ENCODE data around the gene CACNA1D. TPM values are rescaled to one million over a fixed set of nuclear protein-coding genes. Genes with fewer than 3 reads are reported as not detected.

The CACNA1D gene
- polyA plus RNA-seq, 1 donor (not counting 4 experiments of a cell fraction or from before 2014, with no cell fraction given) = 0.20 TPM

- dilution Hi-C loops (cut with MboI; ENCODE audit: extremely low pct_ligation_motif_present, low sequenced_read_pairs) = no loop called here
- Histone ChIP-seq H3K9me1 (ENCODE audit: control insufficient read depth, extremely low read depth, insufficient read depth, low read length) (no peaks in the 10 kb centered on the region), H2AFZ (ENCODE audit: control insufficient read depth, low read length) (no peak overlapping the region), H3K4me2 (ENCODE audit: control insufficient read depth, extremely low read depth, insufficient read depth, low read depth, low read length) (no peak overlapping the region), H3K27ac (ENCODE audit: control insufficient read depth, insufficient read depth, low read length) (no peak overlapping the region), H3K4me3 (ENCODE audit: control insufficient read depth in 2 of 3, extremely low read depth in 1 of 3, insufficient read depth in 2 of 3, low read depth in 1 of 3, low read length in 3 of 3) (no peak overlapping the region), H4K20me1 (ENCODE audit: control insufficient read depth, extremely low read depth, insufficient read depth, low read length) (no peaks in the 10 kb centered on the region), H3K4me1 (ENCODE audit: control insufficient read depth, extremely low read depth, insufficient read depth, low read length) (no peaks in the 10 kb centered on the region), H3K36me3 (ENCODE audit: control insufficient read depth in 2 of 2, extremely low read depth in 1 of 2, insufficient read depth in 2 of 2, low read length in 2 of 2) (no peaks in the 10 kb centered on the region), H3K9me3 (ENCODE audit: control insufficient read depth, low read depth, low read length) (no peaks in the 10 kb centered on the region), H3K79me2 (ENCODE audit: control insufficient read depth, insufficient read depth, low read length) (no peaks in the 10 kb centered on the region), H3K27me3 (ENCODE audit: control insufficient read depth, extremely low read depth, insufficient read depth, low read length) (no peaks in the 10 kb centered on the region), H3K9ac (ENCODE audit: control insufficient read depth, extremely low read depth, insufficient read depth, low read length) (no peak overlapping the region)
- no peak for FAIRE-seq
- TF ChIP-seq EZH2 (IDR thresholded peaks at IDR 0.05; ENCODE audit: low read length) = no peak
- no peak for DNase-seq (ENCODE audit: low read depth, low spot score)
Observed at GRCh38 chr3:53775018-53775417, 280.6 kb downstream of the CACNA1D start.

- H3K9me3 ChIP-seq (ENCODE audit: control insufficient read depth, low read depth, low read length) = no peaks in the 10 kb centered on the region
- no peak for FAIRE-seq
- no peak for TF ChIP-seq EZH2 (IDR thresholded peaks at IDR 0.05; ENCODE audit: low read length)
- TF ChIP-seq CTCF (optimal IDR thresholded peaks at IDR 0.05 in 1 of 3, IDR thresholded peaks at IDR 0.05 in 1 of 3, conservative IDR thresholded peaks at IDR 0.05 in 1 of 3; ENCODE audit: extremely low read depth in 1 of 3, insufficient read depth in 2 of 3, low read length in 3 of 3) = no peak
- dilution Hi-C loops (cut with MboI; ENCODE audit: extremely low pct_ligation_motif_present, low sequenced_read_pairs) = no loop called here
- H2AFZ ChIP-seq (ENCODE audit: control insufficient read depth, low read length) = no peak overlapping the region
- no peak for DNase-seq (ENCODE audit: low read depth, low spot score)
- no peak overlapping the region for H3K4me2 ChIP-seq (ENCODE audit: control insufficient read depth, extremely low read depth, insufficient read depth, low read depth, low read length)
- H3K79me2 ChIP-seq (ENCODE audit: control insufficient read depth, insufficient read depth, low read length) = no peaks in the 10 kb centered on the region
- no peak overlapping the region for H3K27ac ChIP-seq (ENCODE audit: control insufficient read depth, insufficient read depth, low read length)
- no peaks in the 10 kb centered on the region for H3K9me1 ChIP-seq (ENCODE audit: control insufficient read depth, extremely low read depth, insufficient read depth, low read length)
- H4K20me1 ChIP-seq (ENCODE audit: control insufficient read depth, extremely low read depth, insufficient read depth, low read length) = no peaks in the 10 kb centered on the region
- no peak overlapping the region for H3K4me3 ChIP-seq (ENCODE audit: control insufficient read depth in 2 of 3, extremely low read depth in 1 of 3, insufficient read depth in 2 of 3, low read depth in 1 of 3, low read length in 3 of 3)
- H3K9ac ChIP-seq (ENCODE audit: control insufficient read depth, extremely low read depth, insufficient read depth, low read length) = no peak overlapping the region
- no peaks in the 10 kb centered on the region for H3K36me3 ChIP-seq (ENCODE audit: control insufficient read depth in 2 of 2, extremely low read depth in 1 of 2, insufficient read depth in 2 of 2, low read length in 2 of 2)
- no peaks in the 10 kb centered on the region for H3K4me1 ChIP-seq (ENCODE audit: control insufficient read depth, extremely low read depth, insufficient read depth, low read length)
- H3K27me3 ChIP-seq (ENCODE audit: control insufficient read depth, extremely low read depth, insufficient read depth, low read length) = no peaks in the 10 kb centered on the region
Observed at GRCh38 chr3:53775834-53776251, 281.4 kb downstream of the CACNA1D start.

GRCh38 chr3:53776494-53777101 is 282.2 kb downstream of the CACNA1D start:
- Histone ChIP-seq H3K9me1 (ENCODE audit: control insufficient read depth, extremely low read depth, insufficient read depth, low read length) (no peaks in the 10 kb centered on the region), H3K9me3 (ENCODE audit: control insufficient read depth, low read depth, low read length) (no peaks in the 10 kb centered on the region), H3K4me1 (ENCODE audit: control insufficient read depth, extremely low read depth, insufficient read depth, low read length) (no peaks in the 10 kb centered on the region), H3K4me3 (ENCODE audit: control insufficient read depth in 2 of 3, extremely low read depth in 1 of 3, insufficient read depth in 2 of 3, low read depth in 1 of 3, low read length in 3 of 3) (no peak overlapping the region), H2AFZ (ENCODE audit: control insufficient read depth, low read length) (no peak overlapping the region), H3K27ac (ENCODE audit: control insufficient read depth, insufficient read depth, low read length) (no peak overlapping the region), H3K27me3 (ENCODE audit: control insufficient read depth, extremely low read depth, insufficient read depth, low read length) (no peaks in the 10 kb centered on the region), H3K9ac (ENCODE audit: control insufficient read depth, extremely low read depth, insufficient read depth, low read length) (no peak overlapping the region), H4K20me1 (ENCODE audit: control insufficient read depth, extremely low read depth, insufficient read depth, low read length) (no peaks in the 10 kb centered on the region), H3K36me3 (ENCODE audit: control insufficient read depth in 2 of 2, extremely low read depth in 1 of 2, insufficient read depth in 2 of 2, low read length in 2 of 2) (no peaks in the 10 kb centered on the region), H3K79me2 (ENCODE audit: control insufficient read depth, insufficient read depth, low read length) (no peaks in the 10 kb centered on the region), H3K4me2 (ENCODE audit: control insufficient read depth, extremely low read depth, insufficient read depth, low read depth, low read length) (no peak overlapping the region)
- DNase-seq (ENCODE audit: low read depth, low spot score) (no peak), FAIRE-seq (no peak)
- dilution Hi-C loops (cut with MboI; ENCODE audit: extremely low pct_ligation_motif_present, low sequenced_read_pairs) = no loop called here
- no peak for TF ChIP-seq CTCF (optimal IDR thresholded peaks at IDR 0.05 in 1 of 3, IDR thresholded peaks at IDR 0.05 in 1 of 3, conservative IDR thresholded peaks at IDR 0.05 in 1 of 3; ENCODE audit: extremely low read depth in 1 of 3, insufficient read depth in 2 of 3, low read length in 3 of 3)
- TF ChIP-seq EZH2 (IDR thresholded peaks at IDR 0.05; ENCODE audit: low read length) = no peak
